ENCODE results near the gene CLDN15.
A peak's percentile ranks its signal among the peaks of the same experiment; 100 is the strongest.
"Not testable (repeated sequence)": the region's sequence is repeated elsewhere in the genome, so short reads cannot be mapped to it uniquely, and the experiment has no call there.

The CLDN15 gene

GRCh38 chr7:101237206-101238067 is at the start of gene CLDN15:
TSS of gene CLDN15 (minus strand) at chr7:101237802. CDS start at chr7:101237581, 221 bp downstream.
- DNase-seq (ENCODE audit: extremely low read depth in 1 of 2, low read depth in 1 of 2), result no peak

GRCh38 chr7:101287032-101287431 is 49.4 kb upstream of the CLDN15 start:
- DNase-seq (ENCODE audit: extremely low read depth in 1 of 2, low read depth in 1 of 2), result no peak

GRCh38 chr7:101285880-101286279 is 48.3 kb upstream of the CLDN15 start:
- DNase-seq (ENCODE audit: extremely low read depth in 1 of 2, low read depth in 1 of 2), result not testable (repeated sequence)

- no peak for DNase-seq (ENCODE audit: extremely low read depth in 1 of 2, low read depth in 1 of 2)
These were observed 47.6 kb upstream of the CLDN15 start for GRCh38 chr7:101285171-101285570.

- not testable (repeated sequence) for DNase-seq (ENCODE audit: extremely low read depth in 1 of 2, low read depth in 1 of 2)
These were observed 43.3 kb upstream of the CLDN15 start for GRCh38 chr7:101280912-101281311.

GRCh38 chr7:101278461-101279292 is 41.1 kb upstream of the CLDN15 start:
- DNase-seq (ENCODE audit: extremely low read depth in 1 of 2, low read depth in 1 of 2), result no peak

- no peak for DNase-seq (ENCODE audit: extremely low read depth in 1 of 2, low read depth in 1 of 2)
These were observed 39.6 kb upstream of the CLDN15 start for GRCh38 chr7:101277155-101277554.

GRCh38 chr7:101273206-101273605 is 35.6 kb upstream of the CLDN15 start:
- no peak for DNase-seq (ENCODE audit: extremely low read depth in 1 of 2, low read depth in 1 of 2)

- no peak for DNase-seq (ENCODE audit: extremely low read depth in 1 of 2, low read depth in 1 of 2)
These were observed 33.4 kb upstream of the CLDN15 start for GRCh38 chr7:101271021-101271420.

GRCh38 chr7:101269664-101270063 is 32.1 kb upstream of the CLDN15 start:
- no peak for DNase-seq (ENCODE audit: extremely low read depth in 1 of 2, low read depth in 1 of 2)

GRCh38 chr7:101265622-101266516 is 28.3 kb upstream of the CLDN15 start:
- no peak for DNase-seq (ENCODE audit: extremely low read depth in 1 of 2, low read depth in 1 of 2)

GRCh38 chr7:101264102-101264706 is 26.6 kb upstream of the CLDN15 start:
- DNase-seq (ENCODE audit: extremely low read depth in 1 of 2, low read depth in 1 of 2), result not testable (repeated sequence)

GRCh38 chr7:101258243-101258731 is 20.7 kb upstream of the CLDN15 start:
- DNase-seq (ENCODE audit: extremely low read depth in 1 of 2, low read depth in 1 of 2), result no peak

- no peak for DNase-seq (ENCODE audit: extremely low read depth in 1 of 2, low read depth in 1 of 2)
These were observed 18.2 kb upstream of the CLDN15 start for GRCh38 chr7:101255796-101256195.

GRCh38 chr7:101253199-101253598 is 15.6 kb upstream of the CLDN15 start:
- not testable (repeated sequence) for DNase-seq (ENCODE audit: extremely low read depth in 1 of 2, low read depth in 1 of 2)

GRCh38 chr7:101251871-101252659 is 14.5 kb upstream of the CLDN15 start:
- DNase-seq (ENCODE audit: extremely low read depth in 1 of 2, low read depth in 1 of 2), result peak; percentile 96 to 99

GRCh38 chr7:101250324-101250723 is 12.7 kb upstream of the CLDN15 start:
- DNase-seq (ENCODE audit: extremely low read depth in 1 of 2, low read depth in 1 of 2), result no peak

- no peak for DNase-seq (ENCODE audit: extremely low read depth in 1 of 2, low read depth in 1 of 2)
These were observed 10.7 kb upstream of the CLDN15 start for GRCh38 chr7:101248276-101248675.

- no peak for DNase-seq (ENCODE audit: extremely low read depth in 1 of 2, low read depth in 1 of 2)
These were observed 7.6 kb upstream of the CLDN15 start for GRCh38 chr7:101245147-101245668.

All from stimulated activated CD8-positive, alpha-beta memory T cell treated with anti-CD3 and anti-CD28 coated beads, Interleukin-7, amount 100 ng/mL, for 48 hours (primary cell).